GM23338 (cell line): Measurements from ENCODE around the gene ERVV-1.

ENCODE experiments used
- EZH2phosphoT487 ChIP-seq: fragments of 200-600 bp; sonication (generic); IDR thresholded peaks from one replicate; pipeline ENCODE4 v1.8.1; 2018; ENCODE audit warnings: antibody characterized with exemption; ENCODE audit not compliant: unreplicated experiment
- JUNB ChIP-seq: IDR thresholded peaks from one replicate; pipeline ENCODE4 v1.6.1; 2016; ENCODE audit warnings: antibody characterized with exemption; ENCODE audit not compliant: unreplicated experiment
- POLR2AphosphoS5 ChIP-seq: IDR thresholded peaks from 2 replicates; pipeline ENCODE4 v1.6.1; 2016; ENCODE audit warnings: antibody characterized with exemption, low read depth
- TF ChIP-seq, protein P1 (sequence below), 2 experiments: fragments of 200-600 bp in 1 of 2; sonication (generic) in 1 of 2; conservative IDR thresholded peaks; 2 replicates each; pipeline versions ENCODE4 v1.5.1 to v1.6.1; 2016 to 2017; ENCODE audit warnings: antibody characterized with exemption in 2 of 2, low read depth in 2 of 2, mild to moderate bottlenecking in 2 of 2, moderate library complexity in 1 of 2

DNA sequence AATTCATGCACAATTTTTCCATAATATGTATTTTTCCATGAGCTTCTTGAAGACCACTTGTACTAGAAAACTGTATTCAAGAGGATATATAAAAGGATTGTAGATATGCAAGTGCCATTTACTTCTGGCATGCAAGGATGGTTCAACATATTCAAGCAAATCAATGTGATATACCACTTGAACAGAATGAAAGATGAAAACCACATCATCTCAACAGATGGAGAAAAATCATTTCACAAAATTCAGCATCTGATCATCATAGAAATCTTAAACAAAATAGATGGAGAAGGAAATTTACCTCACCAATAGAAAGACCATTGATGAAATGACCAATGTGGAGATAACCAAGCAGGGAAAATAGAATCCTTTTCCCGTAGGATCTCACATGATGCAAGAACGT, 45.9 kb upstream of the ERVV-1 start:
- TF ChIP-seq, protein P1, sequence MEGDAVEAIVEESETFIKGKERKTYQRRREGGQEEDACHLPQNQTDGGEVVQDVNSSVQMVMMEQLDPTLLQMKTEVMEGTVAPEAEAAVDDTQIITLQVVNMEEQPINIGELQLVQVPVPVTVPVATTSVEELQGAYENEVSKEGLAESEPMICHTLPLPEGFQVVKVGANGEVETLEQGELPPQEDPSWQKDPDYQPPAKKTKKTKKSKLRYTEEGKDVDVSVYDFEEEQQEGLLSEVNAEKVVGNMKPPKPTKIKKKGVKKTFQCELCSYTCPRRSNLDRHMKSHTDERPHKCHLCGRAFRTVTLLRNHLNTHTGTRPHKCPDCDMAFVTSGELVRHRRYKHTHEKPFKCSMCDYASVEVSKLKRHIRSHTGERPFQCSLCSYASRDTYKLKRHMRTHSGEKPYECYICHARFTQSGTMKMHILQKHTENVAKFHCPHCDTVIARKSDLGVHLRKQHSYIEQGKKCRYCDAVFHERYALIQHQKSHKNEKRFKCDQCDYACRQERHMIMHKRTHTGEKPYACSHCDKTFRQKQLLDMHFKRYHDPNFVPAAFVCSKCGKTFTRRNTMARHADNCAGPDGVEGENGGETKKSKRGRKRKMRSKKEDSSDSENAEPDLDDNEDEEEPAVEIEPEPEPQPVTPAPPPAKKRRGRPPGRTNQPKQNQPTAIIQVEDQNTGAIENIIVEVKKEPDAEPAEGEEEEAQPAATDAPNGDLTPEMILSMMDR (conservative IDR thresholded peaks at IDR 0.05; ENCODE audit: low read depth in 2 of 2) = no peak
- TF ChIP-seq EZH2phosphoT487 (no peak), POLR2AphosphoS5 (no peak), JUNB (no peak)
